PC-9 (cell line): Measurements from ENCODE around the gene TNFRSF8. TPM values are rescaled to one million over a fixed set of nuclear protein-coding genes. Genes with fewer than 3 reads are reported as not detected.

Experiments used
- BruUV-seq: library from RNA; stranded (reverse); fragments of 400-500 nt; replicated peaks from 2 replicates; lab custom pipeline; 2021; lab: Mats Ljungman, UMichigan
- CTCF ChIA-PET: fragments of 300-600 bp; sonication (Branson Sonifier 250); formaldehyde crosslinking; loops from one replicate; lab custom pipeline; 2022; ENCODE audit warnings: antibody characterized with exemption; lab: Charles Lee
- POLR2A ChIA-PET: fragments of 300-600 bp; sonication (Branson Sonifier 250); formaldehyde crosslinking; loops from one replicate; lab custom pipeline; 2022; ENCODE audit warnings: antibody characterized with exemption; ENCODE audit not compliant: unreplicated experiment; lab: Charles Lee
- DNase-seq, 2 experiments: peaks; one replicate each; pipeline versions ENCODE4 v3.0.0 to v3.0.0-alpha.2; 2015 to 2022; ENCODE audit warnings: mixed read lengths in 1 of 2
- H2AFZ ChIP-seq: fragments of 200-600 bp; sonication (generic); 2 replicates; pipeline ENCODE4 v1.8.1; 2017; ENCODE audit warnings: antibody characterized with exemption
- H3F3A ChIP-seq: fragments of 200-600 bp; sonication (generic); 2 replicates; pipeline ENCODE4 v1.8.1; 2017; ENCODE audit warnings: antibody characterized with exemption, mild to moderate bottlenecking, low read depth; ENCODE audit not compliant: insufficient read depth
- H3K27ac ChIP-seq: fragments of 200-600 bp; sonication (generic); 2 replicates; pipeline ENCODE4 v1.6.1; 2016; ENCODE audit warnings: mixed run types
- H3K27me3 ChIP-seq: fragments of 200-600 bp; sonication (generic); 2 replicates; pipeline ENCODE4 v1.6.1; 2016; ENCODE audit warnings: low read depth, mixed run types; ENCODE audit not compliant: insufficient read depth
- H3K36me3 ChIP-seq: fragments of 200-600 bp; sonication (generic); 2 replicates; pipeline ENCODE4 v1.6.1; 2016; ENCODE audit warnings: low read depth, mixed run types
- H3K4me1 ChIP-seq: fragments of 200-600 bp; sonication (generic); replicated peaks from 2 replicates; pipeline ENCODE4 v1.6.1; 2016; ENCODE audit warnings: mixed run types; ENCODE audit not compliant: insufficient read depth
- H3K4me2 ChIP-seq: fragments of 200-600 bp; sonication (generic); 2 replicates; pipeline ENCODE4 v1.6.1; 2017; ENCODE audit warnings: mixed run types
- H3K4me3 ChIP-seq: fragments of 200-600 bp; sonication (generic); 2 replicates; pipeline ENCODE4 v1.6.1; 2016; ENCODE audit warnings: mixed run types
- H3K79me2 ChIP-seq: fragments of 200-600 bp; sonication (generic); 2 replicates; pipeline ENCODE4 v1.6.1; 2017; ENCODE audit warnings: low read depth, mixed run types
- H3K9me2 ChIP-seq: fragments of 200-600 bp; sonication (generic); 2 replicates; pipeline ENCODE4 v1.8.1; 2017; ENCODE audit warnings: mild to moderate bottlenecking; ENCODE audit not compliant: insufficient read depth
- H3K9me3 ChIP-seq: fragments of 200-600 bp; sonication (generic); 2 replicates; pipeline ENCODE4 v1.8.1; 2016; ENCODE audit warnings: low read depth; ENCODE audit not compliant: insufficient read depth
- H4K20me1 ChIP-seq: fragments of 200-600 bp; sonication (generic); 2 replicates; pipeline ENCODE4 v1.8.1; 2017; ENCODE audit not compliant: insufficient read depth
- CTCF ChIP-seq: fragments of 200-600 bp; sonication (generic); conservative IDR thresholded peaks from 2 replicates; pipeline ENCODE4 v1.6.1; 2017; ENCODE audit warnings: mixed run types, antibody characterized with exemption, mild to moderate bottlenecking, moderate library complexity
- EZH2 ChIP-seq: fragments of 200-600 bp; sonication (generic); IDR thresholded peaks from 2 replicates; pipeline ENCODE4 v1.8.0; 2017; ENCODE audit warnings: antibody characterized with exemption, low read depth
- intact Hi-C: fragments of 100-400 bp; cut with micrococcal nuclease; formaldehyde crosslinking; loops from one replicate; pipeline ENCODE4 v1.10.0; 2022; ENCODE audit not compliant: unreplicated experiment
- total RNA-seq: library from RNA; stranded (reverse); gene quantifications from 2 replicates; pipeline ENCODE4 v1.2.3, GENCODE V29; 2021

The TNFRSF8 gene
- total RNA-seq, 1 experiment from 2014 or later = not detected

- intact Hi-C loops = loop anchor here (10.0 kb wide), 1 partner anchor 660 kb away; the partner anchor contains the start of gene PRAMEF12
- Histone ChIP-seq H3K27ac (no peak overlapping the region), H3K4me1 (no peaks in the 10 kb centered on the region), H3K36me3 (no peaks in the 10 kb centered on the region), H3K9me3 (no peaks in the 10 kb centered on the region), H3K9me2 (no peaks in the 10 kb centered on the region), H3K79me2 (no peaks in the 10 kb centered on the region), H3K27me3 (no peaks in the 10 kb centered on the region), H2AFZ (no peak overlapping the region), H3F3A (no peaks in the 10 kb centered on the region), H3K4me3 (no peak overlapping the region), H4K20me1 (no peaks in the 10 kb centered on the region), H3K4me2 (no peak overlapping the region)
- DNase-seq = no peak
- POLR2A ChIA-PET = no interaction called here
- TF ChIP-seq CTCF (no peak), EZH2 (no peak)
- no TSS peak for BruUV-seq
- CTCF ChIA-PET = interaction anchor here (0.6 kb wide), 1 partner anchor 12 kb away, joined by 3 read pairs; no protein-coding TSS in a partner anchor
These were observed 51.2 kb downstream of the TNFRSF8 start for GRCh38 chr1:12114340-12114683.

GRCh38 chr1:12114916-12115315 lies 51.8 kb downstream of the TNFRSF8 start:
- no peak overlapping the region for H3K4me3 ChIP-seq
- TF ChIP-seq EZH2 (no peak), CTCF (no peak)
- BruUV-seq = no TSS peak
- no peaks in the 10 kb centered on the region for H3K9me3 ChIP-seq
- no peak overlapping the region for H2AFZ ChIP-seq
- H3K27me3 ChIP-seq = no peaks in the 10 kb centered on the region
- no peak overlapping the region for H3K27ac ChIP-seq
- POLR2A ChIA-PET = no interaction called here
- no peaks in the 10 kb centered on the region for H3K36me3 ChIP-seq
- no peaks in the 10 kb centered on the region for H4K20me1 ChIP-seq
- CTCF ChIA-PET = interaction anchor here (0.6 kb wide), 2 partner anchors 9 to 13 kb away, joined by 3 read pairs; no protein-coding TSS in a partner anchor
- no peak overlapping the region for H3K4me2 ChIP-seq
- H3K9me2 ChIP-seq = no peaks in the 10 kb centered on the region
- intact Hi-C loops = loop anchor here (10.0 kb wide), 1 partner anchor 660 kb away; the partner anchor contains the start of gene PRAMEF12
- no peaks in the 10 kb centered on the region for H3K79me2 ChIP-seq
- no peaks in the 10 kb centered on the region for H3F3A ChIP-seq
- no peaks in the 10 kb centered on the region for H3K4me1 ChIP-seq
- no peak for DNase-seq

GRCh38 chr1:12121212-12122003 lies 58.3 kb downstream of the TNFRSF8 start:
- Histone ChIP-seq H3K9me2 (no peaks in the 10 kb centered on the region), H3K27me3 (no peaks in the 10 kb centered on the region), H4K20me1 (no peaks in the 10 kb centered on the region), H3K9me3 (no peaks in the 10 kb centered on the region), H3K27ac (no peak overlapping the region), H3K4me3 (no peak overlapping the region), H3K79me2 (no peaks in the 10 kb centered on the region), H3K4me2 (no peak overlapping the region), H3K36me3 (no peaks in the 10 kb centered on the region), H3K4me1 (no peaks in the 10 kb centered on the region), H2AFZ (no peak overlapping the region), H3F3A (no peaks in the 10 kb centered on the region)
- no peak for DNase-seq
- ChIA-PET CTCF (no interaction called here), POLR2A (no interaction called here)
- no peak for TF ChIP-seq CTCF
- no peak for TF ChIP-seq EZH2
- BruUV-seq = no TSS peak
- intact Hi-C loops = no loop called here
